Gastroesophageal sphincter (tissue), 4 donors: Measurements from ENCODE around the gene MMEL1. TPM values are rescaled to one million over a fixed set of nuclear protein-coding genes. Genes with fewer than 3 reads are reported as not detected.

Source experiments
- ATAC-seq: fragments of 150-250 bp; one replicate; pipeline ENCODE4 v1.9.1; 2016; ENCODE audit warnings: mild to moderate bottlenecking, moderate library complexity
- H3K27ac ChIP-seq, 4 donors: fragments of 200-600 bp; sonication (generic) in 3 of 4; 1 replicate in 3 of 4; 2 replicates in 1 of 4; pipeline ENCODE4 v1.5.1; 2016 to 2019
- H3K27me3 ChIP-seq: fragments of 200-600 bp; sonication (generic); one replicate; pipeline ENCODE4 v1.5.1; 2019
- H3K36me3 ChIP-seq, 2 donors: fragments of 200-600 bp; sonication (generic); one replicate each; pipeline ENCODE4 v1.5.1; 2019; ENCODE audit warnings: control low read depth in 1 of 2
- H3K4me1 ChIP-seq, 3 donors: fragments of 200-600 bp; sonication (generic); 1 replicate in 2 of 3; 2 replicates in 1 of 3; pipeline ENCODE4 v1.5.1; 2016 to 2019; ENCODE audit warnings: control low read depth in 2 of 3
- H3K4me3 ChIP-seq, 2 donors: fragments of 200-600 bp; sonication (generic); one replicate each; pipeline ENCODE4 v1.5.1; 2019; ENCODE audit warnings: mild to moderate bottlenecking in 1 of 2, moderate library complexity in 1 of 2
- H3K9me3 ChIP-seq, 3 donors: fragments of 200-600 bp; sonication (generic); one replicate each; pipeline ENCODE4 v1.5.1; 2017 to 2019; ENCODE audit warnings: control low read depth in 2 of 3
- EP300 ChIP-seq: sonication (generic); formaldehyde crosslinking; IDR thresholded peaks from one replicate; pipeline ENCODE4 v1.6.1; 2017; ENCODE audit warnings: antibody characterized with exemption, mild to moderate bottlenecking
- POLR2A ChIP-seq, 2 donors: fragments of 450-650 bp; IDR thresholded peaks; one replicate each; pipeline ENCODE4 v1.6.1; 2017; ENCODE audit warnings: antibody characterized with exemption in 2 of 2, mild to moderate bottlenecking in 2 of 2, moderate library complexity in 1 of 2
- POLR2AphosphoS5 ChIP-seq: sonication (generic); formaldehyde crosslinking; IDR thresholded peaks from one replicate; pipeline ENCODE4 v1.6.1; 2017; ENCODE audit warnings: antibody characterized with exemption
- WGBS, 2 donors: methylation state at CpG; one replicate each; pipeline ENCODE4 v1.1.5; 2018; ENCODE audit warnings: low coverage in 1 of 2; 5-methylcytosine and 5-hydroxymethylcytosine counted together
- total RNA-seq, 4 donors: library from RNA; depleted of rRNA; stranded (reverse); fragments of >200 nt; gene quantifications; one replicate each; pipeline ENCODE4 v1.1.0, GENCODE V29; 2016
- TF ChIP-seq, protein P1 (sequence below), 4 experiments: fragments of 200-600 bp in 2 of 4; fragments of 450-650 bp in 2 of 4; sonication (generic) in 1 of 4; IDR thresholded peaks; one replicate each; pipeline ENCODE4 v1.5.1; 2017 to 2019; ENCODE audit warnings: antibody characterized with exemption in 4 of 4, mild to moderate bottlenecking in 2 of 4, moderate library complexity in 2 of 4

Gene MMEL1
- total RNA-seq, 4 donors from 2014 or later = 1.4 to 3.9 (median 2.1) TPM; not detected in 1

DNA sequence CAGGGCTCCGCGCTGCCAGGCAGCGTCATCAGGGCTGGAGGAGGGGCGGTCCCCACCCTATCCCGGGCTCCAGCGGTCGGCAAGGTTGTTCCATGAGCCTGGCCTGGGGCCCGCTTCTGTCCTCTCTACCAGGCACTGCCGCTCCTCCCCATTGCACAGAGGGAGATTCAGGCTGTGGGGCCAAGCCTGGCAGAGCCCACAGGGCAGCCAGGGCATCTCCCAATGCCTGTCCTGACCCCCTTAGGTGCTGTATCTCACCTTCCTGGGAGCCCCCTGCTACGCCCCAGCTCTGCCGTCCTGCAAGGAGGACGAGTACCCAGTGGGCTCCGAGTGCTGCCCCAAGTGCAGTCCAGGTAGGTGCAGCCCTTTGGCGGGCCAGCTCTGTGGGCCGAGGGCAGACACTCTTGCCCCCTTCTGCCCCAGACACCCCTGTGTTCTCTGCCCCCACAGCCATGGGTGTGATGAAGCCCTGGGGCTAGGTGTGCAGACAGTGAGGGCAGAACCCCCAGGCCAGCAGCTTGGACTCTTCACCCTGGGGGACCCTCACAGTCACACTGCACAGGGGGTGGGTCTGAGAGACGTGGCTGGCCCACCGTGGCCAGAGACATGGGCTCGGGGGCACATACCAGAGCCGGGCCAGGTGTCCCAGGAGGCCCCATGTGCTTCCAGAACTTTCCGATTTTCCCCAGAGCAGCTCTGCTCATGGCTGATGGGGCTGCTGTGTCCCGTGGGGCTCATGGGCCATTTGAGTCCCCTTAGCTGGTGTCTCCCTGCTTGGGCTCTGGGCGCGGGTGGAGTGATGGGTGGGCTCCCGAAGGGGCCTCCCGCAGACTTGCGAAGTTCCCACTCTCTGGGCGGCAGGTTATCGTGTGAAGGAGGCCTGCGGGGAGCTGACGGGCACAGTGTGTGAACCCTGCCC, 75.1 kb downstream of the MMEL1 start:
- no peak for ATAC-seq
- TF ChIP-seq EP300 (no peak), POLR2A (IDR thresholded peaks at IDR 0.05) (no peak), POLR2AphosphoS5 (no peak)
- TF ChIP-seq, protein P1, sequence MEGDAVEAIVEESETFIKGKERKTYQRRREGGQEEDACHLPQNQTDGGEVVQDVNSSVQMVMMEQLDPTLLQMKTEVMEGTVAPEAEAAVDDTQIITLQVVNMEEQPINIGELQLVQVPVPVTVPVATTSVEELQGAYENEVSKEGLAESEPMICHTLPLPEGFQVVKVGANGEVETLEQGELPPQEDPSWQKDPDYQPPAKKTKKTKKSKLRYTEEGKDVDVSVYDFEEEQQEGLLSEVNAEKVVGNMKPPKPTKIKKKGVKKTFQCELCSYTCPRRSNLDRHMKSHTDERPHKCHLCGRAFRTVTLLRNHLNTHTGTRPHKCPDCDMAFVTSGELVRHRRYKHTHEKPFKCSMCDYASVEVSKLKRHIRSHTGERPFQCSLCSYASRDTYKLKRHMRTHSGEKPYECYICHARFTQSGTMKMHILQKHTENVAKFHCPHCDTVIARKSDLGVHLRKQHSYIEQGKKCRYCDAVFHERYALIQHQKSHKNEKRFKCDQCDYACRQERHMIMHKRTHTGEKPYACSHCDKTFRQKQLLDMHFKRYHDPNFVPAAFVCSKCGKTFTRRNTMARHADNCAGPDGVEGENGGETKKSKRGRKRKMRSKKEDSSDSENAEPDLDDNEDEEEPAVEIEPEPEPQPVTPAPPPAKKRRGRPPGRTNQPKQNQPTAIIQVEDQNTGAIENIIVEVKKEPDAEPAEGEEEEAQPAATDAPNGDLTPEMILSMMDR (IDR thresholded peaks at IDR 0.05) = no peak
- Histone ChIP-seq H3K27me3 (no peaks in the 10 kb centered on the region), H3K4me1 (peaks cover 0 to 63% (median 18%) of the 10 kb centered on the region in 3 donors), H3K27ac (peak overlapping the region in 3 of 4 donors; percentile 84 to 90 (median 87)), H3K36me3 (peaks cover 0 to 49% of the 10 kb centered on the region in 2 donors), H3K4me3 (peak overlapping the region in 1 of 2 donors; percentile 58), H3K9me3 (no peaks in the 10 kb centered on the region)
- WGBS, 2 donors = no CpG with 5 or more reads among the region's 30 CpGs

DNA sequence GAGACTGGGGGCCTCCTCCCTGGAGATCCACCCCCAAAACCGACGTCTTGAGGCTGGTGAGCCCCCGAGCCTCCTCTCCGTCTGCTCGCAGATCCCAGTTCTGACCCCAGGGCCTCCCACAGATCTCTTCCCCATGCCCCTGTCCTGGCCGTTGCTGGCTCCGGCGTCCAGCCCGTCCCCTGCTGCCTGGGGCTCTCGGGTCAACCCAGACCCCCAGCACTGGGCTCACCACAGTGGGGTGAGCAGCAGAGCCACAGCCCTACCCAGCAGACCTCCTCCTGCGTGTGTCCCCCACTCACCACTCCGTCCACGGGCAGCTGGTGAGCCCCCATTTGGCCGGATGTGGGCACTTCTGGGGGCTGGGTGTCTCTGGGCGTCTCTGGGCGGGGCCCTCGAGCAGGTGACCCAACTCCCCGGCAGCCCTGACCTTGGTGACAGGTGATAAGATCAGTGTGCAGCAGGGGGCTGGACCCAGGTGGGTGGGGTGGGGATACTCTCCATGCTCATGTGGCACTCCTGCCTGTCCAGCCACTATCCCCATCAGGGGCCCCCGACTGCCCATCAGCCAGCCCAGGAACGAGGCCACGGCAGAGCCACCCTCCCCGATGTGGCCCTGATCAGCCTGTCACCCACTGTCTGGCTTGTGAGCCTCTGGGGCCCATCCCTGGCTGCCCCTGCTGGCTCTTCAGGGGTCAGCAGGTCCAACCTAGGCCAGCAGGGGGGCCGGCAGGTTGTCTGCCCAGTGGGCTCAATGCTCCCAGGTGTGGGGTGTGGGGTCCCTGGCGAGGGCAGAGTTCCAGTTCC, 75.9 kb downstream of the MMEL1 start:
- WGBS, 2 donors = 0% methylated on average over 1 to 3 of the region's 24 CpGs

DNA sequence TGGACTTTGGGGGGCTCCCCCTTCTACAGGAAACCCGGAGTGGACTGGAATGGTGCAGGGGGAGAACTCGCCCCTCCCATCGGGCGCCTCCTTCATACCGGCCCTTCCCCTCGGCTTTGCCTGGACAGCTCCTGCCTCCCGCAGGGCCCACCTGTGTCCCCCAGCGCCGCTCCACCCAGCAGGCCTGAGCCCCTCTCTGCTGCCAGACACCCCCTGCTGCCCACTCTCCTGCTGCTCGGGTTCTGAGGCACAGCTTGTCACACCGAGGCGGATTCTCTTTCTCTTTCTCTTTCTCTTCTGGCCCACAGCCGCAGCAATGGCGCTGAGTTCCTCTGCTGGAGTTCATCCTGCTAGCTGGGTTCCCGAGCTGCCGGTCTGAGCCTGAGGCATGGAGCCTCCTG, 76.5 kb downstream of the MMEL1 start, which contains the start of gene TNFRSF14:
TNFRSF14 (plus strand) TSS at position 95 of the 401 bp plus-strand sequence; CDS start at position 389, 294 bp downstream.
- WGBS, 2 donors = 0% methylated on average over 6 to 15 of the region's 16 CpGs
- Histone ChIP-seq H3K4me3 (peak within 1 kb of the TSS; percentile 58 to 64), H3K36me3 (peaks cover 0 to 34% of the 10 kb centered on the region in 2 donors), H3K27ac (peak within 1 kb of the TSS; percentile 51 to 90 (median 86)), H3K27me3 (peaks cover 5% of the 10 kb centered on the region), H3K9me3 (no peaks in the 10 kb centered on the region), H3K4me1 (peaks cover 0 to 63% (median 18%) of the 10 kb centered on the region in 3 donors)
- no peak for TF ChIP-seq POLR2AphosphoS5
- TF ChIP-seq, protein P1 (IDR thresholded peaks at IDR 0.05) = peak in 1 of 4 experiments; percentile 11
- peak in 1 of 2 donors; percentile 3 for TF ChIP-seq POLR2A (IDR thresholded peaks at IDR 0.05)
- no peak for TF ChIP-seq EP300
- peak; percentile 55 for ATAC-seq

More for the DNA sequence above, 75.9 kb downstream of the MMEL1 start:
- ATAC-seq = peak; percentile 4
- Histone ChIP-seq H3K27me3 (no peaks in the 10 kb centered on the region), H3K27ac (peak overlapping the region; percentile 51 to 90 (median 86)), H3K9me3 (no peaks in the 10 kb centered on the region), H3K36me3 (peaks cover 0 to 40% of the 10 kb centered on the region in 2 donors), H3K4me3 (peak overlapping the region; percentile 58 to 64), H3K4me1 (peaks cover 0 to 63% (median 18%) of the 10 kb centered on the region in 3 donors)
- TF ChIP-seq, protein P1 (IDR thresholded peaks at IDR 0.05) = no peak
- no peak for TF ChIP-seq POLR2AphosphoS5
- no peak for TF ChIP-seq EP300
- no peak for TF ChIP-seq POLR2A (IDR thresholded peaks at IDR 0.05)

DNA sequence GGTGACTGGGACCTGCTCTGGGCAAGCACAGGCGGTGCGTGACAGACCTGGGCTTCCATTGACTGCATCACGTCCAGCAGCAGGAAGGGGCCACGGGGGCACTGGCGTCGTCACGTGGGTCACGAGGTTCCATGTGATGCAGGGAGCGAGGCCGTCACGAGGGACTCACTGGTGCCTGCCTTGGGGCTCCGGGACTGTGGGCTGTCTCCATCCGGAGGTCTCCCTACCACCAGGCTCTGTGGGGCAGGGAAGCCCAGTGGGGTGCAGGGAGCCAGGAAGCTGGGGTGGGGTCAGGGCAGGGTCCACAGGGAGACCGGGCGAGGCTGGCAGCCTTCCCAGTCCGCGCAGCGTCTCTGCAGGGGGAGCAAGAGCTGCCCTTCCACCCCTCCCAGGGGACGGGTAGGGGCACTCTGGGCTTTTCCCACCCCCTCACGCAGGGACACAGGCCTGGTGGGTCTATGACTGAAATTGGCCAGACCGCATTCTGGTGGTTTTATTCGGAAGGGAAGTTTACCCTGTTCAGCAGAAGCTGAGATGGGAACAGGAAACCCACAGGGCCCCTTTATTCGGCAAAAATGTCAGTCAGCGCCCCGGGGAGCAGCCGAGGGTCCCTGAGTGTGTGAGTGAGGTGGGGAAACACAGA, 77.1 kb downstream of the MMEL1 start:
- WGBS, 2 donors = no CpG with 5 or more reads among the region's 26 CpGs
- peak; percentile 81 for ATAC-seq
- peak overlapping the region; percentile 58 to 64 for H3K4me3 ChIP-seq
- no peaks in the 10 kb centered on the region for H3K9me3 ChIP-seq
- H3K27me3 ChIP-seq = peaks cover 5% of the 10 kb centered on the region
- peaks cover 0 to 29% of the 10 kb centered on the region in 2 donors for H3K36me3 ChIP-seq
- peak overlapping the region; percentile 51 to 90 (median 86) for H3K27ac ChIP-seq
- H3K4me1 ChIP-seq = peaks cover 0 to 63% (median 18%) of the 10 kb centered on the region in 3 donors
- TF ChIP-seq EP300 (no peak), POLR2AphosphoS5 (peak; percentile 57), POLR2A (IDR thresholded peaks at IDR 0.05) (peak; percentile 32 to 68)
- TF ChIP-seq, protein P1 (IDR thresholded peaks at IDR 0.05) = no peak
